IPS-18a (cell line): ENCODE results near the gene STMND1.
"Not testable (repeated sequence)": the region's sequence is repeated elsewhere in the genome, so short reads cannot be mapped to it uniquely, and the experiment has no call there.

ENCODE experiments used
- H3K27ac ChIP-seq: one replicate; pipeline ENCODE4 v1.5.1; 2013; ENCODE audit warnings: low read length
- H3K27me3 ChIP-seq: one replicate; pipeline ENCODE4 v1.6.1; 2013; ENCODE audit warnings: mild to moderate bottlenecking, low read length; ENCODE audit not compliant: control insufficient read depth, insufficient read depth
- H3K36me3 ChIP-seq: one replicate; pipeline ENCODE4 v1.6.1; 2013; ENCODE audit warnings: low read depth, low read length; ENCODE audit not compliant: control insufficient read depth
- H3K4me1 ChIP-seq: one replicate; pipeline ENCODE4 v1.6.1; 2013; ENCODE audit warnings: low read depth, low read length; ENCODE audit not compliant: control insufficient read depth
- H3K4me3 ChIP-seq: one replicate; pipeline ENCODE4 v1.5.1; 2013; ENCODE audit warnings: low read length
- H3K9ac ChIP-seq: one replicate; pipeline ENCODE4 v1.6.1; 2013; ENCODE audit warnings: mild to moderate bottlenecking, low read length, moderate library complexity
- H3K9me3 ChIP-seq: one replicate; pipeline ENCODE4 v1.6.1; 2013; ENCODE audit warnings: low read depth, low read length; ENCODE audit not compliant: control insufficient read depth

STMND1 gene

DNA sequence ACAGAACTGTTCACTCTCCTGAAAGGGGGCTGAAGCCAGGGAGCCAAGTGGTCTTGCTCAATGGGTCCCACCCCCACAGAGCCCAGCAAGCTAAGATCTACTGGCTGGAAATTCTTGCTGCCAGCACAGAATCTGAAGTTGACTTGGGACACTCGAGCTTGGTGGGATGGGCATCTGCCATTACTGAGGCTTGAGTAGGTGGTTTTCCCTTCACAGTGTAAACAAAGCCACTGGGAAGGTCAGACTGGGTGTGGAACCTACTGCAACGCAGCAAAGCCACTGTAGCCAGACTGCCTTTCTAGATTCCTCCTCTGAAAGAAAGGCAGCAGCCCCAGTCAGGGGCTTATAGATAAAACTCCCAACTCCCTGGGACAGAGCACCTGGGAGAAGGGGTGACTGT lies 28.3 kb upstream of the STMND1 start:
- not testable (repeated sequence) for H3K27me3 ChIP-seq, H3K4me3 ChIP-seq, H3K9ac ChIP-seq, H3K27ac ChIP-seq, H3K36me3 ChIP-seq, H3K9me3 ChIP-seq, H3K4me1 ChIP-seq

DNA sequence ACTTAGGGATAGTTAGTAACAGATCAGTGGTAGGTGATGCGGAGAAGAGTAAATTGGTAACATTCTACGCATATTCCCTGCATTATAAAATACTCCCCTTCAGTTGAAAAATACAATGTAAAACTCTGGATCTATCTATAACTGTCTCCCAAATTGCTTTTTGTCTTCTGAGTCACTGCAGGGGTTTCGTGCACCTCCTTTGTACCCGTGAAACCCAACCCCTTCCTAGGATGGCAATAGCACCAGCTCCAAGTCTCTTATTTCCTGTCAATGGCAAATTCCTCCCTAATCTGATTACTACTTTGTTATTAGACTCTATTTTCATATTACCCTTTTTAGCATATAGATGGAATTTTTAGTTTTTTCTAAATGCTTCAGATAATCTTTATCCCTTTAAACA lies 20.6 kb upstream of the STMND1 start:
- no peaks in the 10 kb centered on the region for H3K27me3 ChIP-seq

DNA sequence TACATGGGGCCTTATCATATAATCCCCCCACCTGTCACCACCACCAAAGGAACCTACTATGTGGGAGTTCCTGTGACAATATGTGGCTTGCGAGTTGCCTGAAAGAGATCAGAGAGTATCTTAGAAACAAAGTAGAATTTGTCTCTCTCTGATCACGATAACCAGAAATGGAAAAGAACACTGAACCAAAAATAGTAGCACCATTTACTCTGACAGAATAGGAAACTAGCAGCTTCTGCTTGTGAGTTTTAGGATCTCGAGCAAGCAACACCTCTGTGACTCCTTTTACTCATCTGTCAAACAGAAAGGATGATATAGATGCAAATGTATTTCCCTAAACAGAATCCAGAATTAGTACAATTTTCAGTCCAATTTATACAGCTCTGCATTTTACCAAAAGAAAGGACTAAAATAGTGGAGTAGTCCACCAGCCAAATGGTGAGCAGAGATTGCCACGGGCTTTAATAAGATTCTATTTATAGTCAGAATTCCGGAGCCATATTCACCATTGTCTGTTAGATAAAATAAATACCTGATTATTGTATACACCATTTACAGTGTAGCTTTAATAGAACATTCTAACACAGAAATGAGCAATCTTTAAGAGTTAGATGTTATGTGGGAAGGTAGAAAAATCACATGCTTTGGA lies 19.9 kb upstream of the STMND1 start:
- H3K4me1 ChIP-seq: no peaks in the 10 kb centered on the region
- no peaks in the 10 kb centered on the region for H3K36me3 ChIP-seq
- H3K9ac ChIP-seq: no peak overlapping the region
- H3K9me3 ChIP-seq: no peaks in the 10 kb centered on the region
- H3K27ac ChIP-seq: no peak overlapping the region
- H3K27me3 ChIP-seq: no peaks in the 10 kb centered on the region
- H3K4me3 ChIP-seq: no peak overlapping the region

More for the DNA sequence above, 20.6 kb upstream of the STMND1 start:
- no peak overlapping the region for H3K27ac ChIP-seq
- no peaks in the 10 kb centered on the region for H3K4me1 ChIP-seq
- no peak overlapping the region for H3K9ac ChIP-seq
- no peaks in the 10 kb centered on the region for H3K9me3 ChIP-seq
- H3K36me3 ChIP-seq: no peaks in the 10 kb centered on the region
- H3K4me3 ChIP-seq: no peak overlapping the region

GRCh38 chr6:17083397-17083796 lies 18.5 kb upstream of the STMND1 start:
- H3K4me1 ChIP-seq: no peaks in the 10 kb centered on the region
- no peak overlapping the region for H3K9ac ChIP-seq
- no peaks in the 10 kb centered on the region for H3K9me3 ChIP-seq
- no peaks in the 10 kb centered on the region for H3K36me3 ChIP-seq
- H3K27ac ChIP-seq: no peak overlapping the region
- no peaks in the 10 kb centered on the region for H3K27me3 ChIP-seq
- no peak overlapping the region for H3K4me3 ChIP-seq

DNA sequence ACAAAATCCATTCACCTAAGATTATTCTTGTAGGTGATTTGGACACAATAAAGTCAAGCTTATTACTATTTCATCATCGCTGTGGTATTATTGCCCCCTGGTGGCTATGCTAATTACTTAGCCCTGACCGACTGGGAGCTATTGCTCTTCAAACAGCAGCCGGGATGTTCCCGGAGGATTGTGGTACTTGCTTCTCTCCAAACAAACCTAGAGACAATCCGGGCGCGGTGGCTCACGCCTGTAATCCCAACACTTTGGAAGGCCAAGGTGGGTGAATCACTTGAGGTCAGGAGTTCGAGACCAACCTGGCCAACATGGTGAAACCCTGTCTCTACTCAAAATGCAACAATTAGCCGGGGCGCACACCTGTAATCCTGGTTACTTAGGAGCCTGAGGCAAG lies 15.4 kb upstream of the STMND1 start:
- Histone ChIP-seq H3K4me3 (no peak overlapping the region), H3K27ac (no peak overlapping the region), H3K9ac (no peak overlapping the region)

DNA sequence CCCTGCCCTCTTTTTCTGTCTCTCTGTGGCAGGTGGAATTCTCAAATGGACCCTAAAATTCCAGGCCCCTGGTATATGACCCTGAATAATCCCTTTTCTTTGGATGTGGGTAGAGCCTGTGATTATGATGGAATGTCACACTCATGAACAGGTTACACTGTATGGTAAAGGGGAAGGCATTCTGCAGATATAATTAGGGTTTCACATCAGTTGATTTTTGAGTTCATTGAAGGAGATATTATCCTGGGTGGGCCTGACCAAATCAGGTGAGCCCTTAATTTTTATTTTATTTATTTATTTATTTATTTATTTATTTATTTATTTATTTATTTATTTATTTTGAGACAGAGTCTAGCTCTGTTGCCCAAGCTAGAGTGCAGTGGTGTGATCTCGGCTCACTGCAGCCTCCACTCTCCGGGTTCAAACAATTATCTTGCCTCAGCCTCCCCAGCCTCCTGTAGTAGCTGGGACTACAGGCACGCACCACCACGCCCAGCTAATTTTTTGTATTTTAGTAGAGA lies 13.7 kb upstream of the STMND1 start:
- Histone ChIP-seq H3K27ac (no peak overlapping the region), H3K9ac (no peak overlapping the region), H3K9me3 (no peaks in the 10 kb centered on the region), H3K36me3 (no peaks in the 10 kb centered on the region), H3K4me1 (no peaks in the 10 kb centered on the region), H3K4me3 (no peak overlapping the region), H3K27me3 (no peaks in the 10 kb centered on the region)

More for the DNA sequence above, 15.4 kb upstream of the STMND1 start:
- no peaks in the 10 kb centered on the region for H3K4me1 ChIP-seq
- H3K9me3 ChIP-seq: no peaks in the 10 kb centered on the region
- no peaks in the 10 kb centered on the region for H3K36me3 ChIP-seq
- no peaks in the 10 kb centered on the region for H3K27me3 ChIP-seq

GRCh38 chr6:17091122-17091521 lies 10.7 kb upstream of the STMND1 start:
- H3K27ac ChIP-seq: no peak overlapping the region
- no peaks in the 10 kb centered on the region for H3K36me3 ChIP-seq
- H3K27me3 ChIP-seq: no peaks in the 10 kb centered on the region
- H3K9me3 ChIP-seq: no peaks in the 10 kb centered on the region
- H3K9ac ChIP-seq: no peak overlapping the region
- no peaks in the 10 kb centered on the region for H3K4me1 ChIP-seq
- no peak overlapping the region for H3K4me3 ChIP-seq

DNA sequence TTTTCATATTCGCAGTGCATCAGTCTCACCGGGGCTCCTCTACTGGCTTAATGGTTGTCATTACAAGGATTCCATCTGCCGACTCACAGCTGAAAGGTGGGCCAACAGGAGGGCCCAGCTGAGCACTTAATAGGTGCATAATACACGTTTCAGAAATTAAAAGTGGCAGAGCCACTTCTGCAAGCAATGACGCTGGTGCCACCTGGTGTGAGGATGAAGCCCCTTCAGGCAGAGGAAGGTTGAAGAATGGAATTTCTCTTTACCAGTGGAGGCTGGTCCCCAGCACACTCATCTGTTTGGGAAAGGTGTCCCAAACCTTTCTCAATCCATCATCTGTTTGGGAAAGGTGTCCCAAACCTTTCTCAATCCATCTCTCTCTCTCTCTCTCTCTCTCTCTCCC lies 8.2 kb upstream of the STMND1 start:
- Histone ChIP-seq H3K9ac (no peak overlapping the region), H3K27ac (no peak overlapping the region), H3K36me3 (no peaks in the 10 kb centered on the region)

GRCh38 chr6:17096096-17096495 lies 5.8 kb upstream of the STMND1 start:
- Histone ChIP-seq H3K4me3 (no peak overlapping the region), H3K4me1 (no peaks in the 10 kb centered on the region), H3K27me3 (peaks cover 19% of the 10 kb centered on the region), H3K9me3 (no peaks in the 10 kb centered on the region), H3K9ac (no peak overlapping the region), H3K27ac (no peak overlapping the region), H3K36me3 (no peaks in the 10 kb centered on the region)

More for the DNA sequence above, 8.2 kb upstream of the STMND1 start:
- no peak overlapping the region for H3K4me3 ChIP-seq
- H3K9me3 ChIP-seq: no peaks in the 10 kb centered on the region
- no peaks in the 10 kb centered on the region for H3K27me3 ChIP-seq
- H3K4me1 ChIP-seq: no peaks in the 10 kb centered on the region

- Histone ChIP-seq H3K9ac (no peak overlapping the region), H3K27me3 (peaks cover 24% of the 10 kb centered on the region), H3K9me3 (no peaks in the 10 kb centered on the region), H3K36me3 (no peaks in the 10 kb centered on the region), H3K4me3 (no peak overlapping the region), H3K4me1 (no peaks in the 10 kb centered on the region), H3K27ac (no peak overlapping the region)
These were observed 5.2 kb upstream of the STMND1 start for GRCh38 chr6:17096652-17097051.

GRCh38 chr6:17097982-17098381 lies 3.9 kb upstream of the STMND1 start:
- Histone ChIP-seq H3K27ac (no peak overlapping the region), H3K9ac (no peak overlapping the region), H3K9me3 (no peaks in the 10 kb centered on the region), H3K4me1 (peaks cover 6% of the 10 kb centered on the region), H3K4me3 (no peak overlapping the region), H3K27me3 (peaks cover 38% of the 10 kb centered on the region), H3K36me3 (no peaks in the 10 kb centered on the region)

DNA sequence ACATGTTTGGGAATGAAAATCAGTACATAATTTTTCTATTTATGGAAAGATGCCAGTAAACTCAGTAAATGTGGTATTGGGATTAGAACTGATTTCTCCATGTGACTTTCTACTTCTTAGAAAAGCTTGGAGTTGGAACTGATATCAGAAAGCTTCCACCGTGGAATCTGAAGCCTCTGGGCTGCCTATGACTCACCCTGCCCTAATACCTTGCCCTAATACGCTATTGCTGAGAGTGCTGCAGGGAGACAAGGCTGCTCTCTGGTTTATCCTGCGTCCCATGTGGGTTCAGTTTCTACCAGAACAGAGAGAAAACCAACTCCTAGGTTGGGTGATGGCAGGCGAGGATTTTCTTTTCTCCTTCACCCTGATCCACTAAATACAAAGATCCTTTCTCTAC lies 3.3 kb upstream of the STMND1 start:
- Histone ChIP-seq H3K4me3 (no peak overlapping the region), H3K36me3 (no peaks in the 10 kb centered on the region), H3K4me1 (peaks cover 6% of the 10 kb centered on the region), H3K9me3 (no peaks in the 10 kb centered on the region), H3K27me3 (peaks cover 43% of the 10 kb centered on the region), H3K9ac (no peak overlapping the region), H3K27ac (no peak overlapping the region)
